Prostate gland (tissue), 2 donors: ENCODE results near the gene PRKCD.

Experiments
- POLR2A ChIP-seq: fragments of 450-650 bp; IDR thresholded peaks from one replicate; pipeline ENCODE4 v1.6.1; 2016; ENCODE audit warnings: antibody characterized with exemption, mild to moderate bottlenecking
- TF ChIP-seq, protein P1 (sequence below), 4 experiments: fragments of 200-600 bp in 2 of 4; fragments of 450-650 bp in 2 of 4; sonication (generic) in 2 of 4; IDR thresholded peaks; 1 replicate in 3 of 4; 2 replicates in 1 of 4; pipeline ENCODE4 v1.5.1; 2016 to 2019; ENCODE audit warnings: antibody characterized with exemption in 4 of 4, mild to moderate bottlenecking in 2 of 4, moderate library complexity in 2 of 4

DNA sequence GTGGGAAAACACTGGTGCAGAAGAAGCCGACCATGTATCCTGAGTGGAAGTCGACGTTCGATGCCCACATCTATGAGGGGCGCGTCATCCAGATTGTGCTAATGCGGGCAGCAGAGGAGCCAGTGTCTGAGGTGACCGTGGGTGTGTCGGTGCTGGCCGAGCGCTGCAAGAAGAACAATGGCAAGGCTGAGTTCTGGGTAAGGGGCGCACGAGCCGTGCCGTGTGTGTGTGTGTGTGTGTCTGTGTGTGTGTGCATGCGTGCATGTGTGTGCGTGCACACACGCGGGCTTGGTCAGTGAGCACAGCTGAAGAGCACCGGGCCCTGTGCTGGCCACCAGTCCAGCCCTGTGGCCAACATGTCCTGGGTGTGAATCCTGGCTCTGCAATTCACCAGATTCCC, 18.6 kb downstream of the PRKCD start:
- TF ChIP-seq, protein P1, sequence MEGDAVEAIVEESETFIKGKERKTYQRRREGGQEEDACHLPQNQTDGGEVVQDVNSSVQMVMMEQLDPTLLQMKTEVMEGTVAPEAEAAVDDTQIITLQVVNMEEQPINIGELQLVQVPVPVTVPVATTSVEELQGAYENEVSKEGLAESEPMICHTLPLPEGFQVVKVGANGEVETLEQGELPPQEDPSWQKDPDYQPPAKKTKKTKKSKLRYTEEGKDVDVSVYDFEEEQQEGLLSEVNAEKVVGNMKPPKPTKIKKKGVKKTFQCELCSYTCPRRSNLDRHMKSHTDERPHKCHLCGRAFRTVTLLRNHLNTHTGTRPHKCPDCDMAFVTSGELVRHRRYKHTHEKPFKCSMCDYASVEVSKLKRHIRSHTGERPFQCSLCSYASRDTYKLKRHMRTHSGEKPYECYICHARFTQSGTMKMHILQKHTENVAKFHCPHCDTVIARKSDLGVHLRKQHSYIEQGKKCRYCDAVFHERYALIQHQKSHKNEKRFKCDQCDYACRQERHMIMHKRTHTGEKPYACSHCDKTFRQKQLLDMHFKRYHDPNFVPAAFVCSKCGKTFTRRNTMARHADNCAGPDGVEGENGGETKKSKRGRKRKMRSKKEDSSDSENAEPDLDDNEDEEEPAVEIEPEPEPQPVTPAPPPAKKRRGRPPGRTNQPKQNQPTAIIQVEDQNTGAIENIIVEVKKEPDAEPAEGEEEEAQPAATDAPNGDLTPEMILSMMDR (IDR thresholded peaks at IDR 0.05): no peak
- no peak for TF ChIP-seq POLR2A
